PC-9 (cell line): ENCODE measurements around the gene H6PD. TPM values are rescaled to one million over a fixed set of nuclear protein-coding genes. Genes with fewer than 3 reads are reported as not detected.

Source experiments
- BruUV-seq: library from RNA; stranded (reverse); fragments of 400-500 nt; replicated peaks from 2 replicates; lab custom pipeline; 2021; lab: Mats Ljungman, UMichigan
- CTCF ChIA-PET: fragments of 300-600 bp; sonication (Branson Sonifier 250); formaldehyde crosslinking; loops from one replicate; lab custom pipeline; 2022; ENCODE audit warnings: antibody characterized with exemption; lab: Charles Lee
- POLR2A ChIA-PET: fragments of 300-600 bp; sonication (Branson Sonifier 250); formaldehyde crosslinking; loops from one replicate; lab custom pipeline; 2022; ENCODE audit warnings: antibody characterized with exemption; ENCODE audit not compliant: unreplicated experiment; lab: Charles Lee
- DNase-seq, 2 experiments: peaks; one replicate each; pipeline versions ENCODE4 v3.0.0 to v3.0.0-alpha.2; 2015 to 2022; ENCODE audit warnings: mixed read lengths in 1 of 2
- H2AFZ ChIP-seq: fragments of 200-600 bp; sonication (generic); 2 replicates; pipeline ENCODE4 v1.8.1; 2017; ENCODE audit warnings: antibody characterized with exemption
- H3F3A ChIP-seq: fragments of 200-600 bp; sonication (generic); 2 replicates; pipeline ENCODE4 v1.8.1; 2017; ENCODE audit warnings: antibody characterized with exemption, mild to moderate bottlenecking, low read depth; ENCODE audit not compliant: insufficient read depth
- H3K27ac ChIP-seq: fragments of 200-600 bp; sonication (generic); 2 replicates; pipeline ENCODE4 v1.6.1; 2016; ENCODE audit warnings: mixed run types
- H3K27me3 ChIP-seq: fragments of 200-600 bp; sonication (generic); 2 replicates; pipeline ENCODE4 v1.6.1; 2016; ENCODE audit warnings: low read depth, mixed run types; ENCODE audit not compliant: insufficient read depth
- H3K36me3 ChIP-seq: fragments of 200-600 bp; sonication (generic); 2 replicates; pipeline ENCODE4 v1.6.1; 2016; ENCODE audit warnings: low read depth, mixed run types
- H3K4me1 ChIP-seq: fragments of 200-600 bp; sonication (generic); replicated peaks from 2 replicates; pipeline ENCODE4 v1.6.1; 2016; ENCODE audit warnings: mixed run types; ENCODE audit not compliant: insufficient read depth
- H3K4me2 ChIP-seq: fragments of 200-600 bp; sonication (generic); 2 replicates; pipeline ENCODE4 v1.6.1; 2017; ENCODE audit warnings: mixed run types
- H3K4me3 ChIP-seq: fragments of 200-600 bp; sonication (generic); 2 replicates; pipeline ENCODE4 v1.6.1; 2016; ENCODE audit warnings: mixed run types
- H3K79me2 ChIP-seq: fragments of 200-600 bp; sonication (generic); 2 replicates; pipeline ENCODE4 v1.6.1; 2017; ENCODE audit warnings: low read depth, mixed run types
- H3K9me2 ChIP-seq: fragments of 200-600 bp; sonication (generic); 2 replicates; pipeline ENCODE4 v1.8.1; 2017; ENCODE audit warnings: mild to moderate bottlenecking; ENCODE audit not compliant: insufficient read depth
- H3K9me3 ChIP-seq: fragments of 200-600 bp; sonication (generic); 2 replicates; pipeline ENCODE4 v1.8.1; 2016; ENCODE audit warnings: low read depth; ENCODE audit not compliant: insufficient read depth
- H4K20me1 ChIP-seq: fragments of 200-600 bp; sonication (generic); 2 replicates; pipeline ENCODE4 v1.8.1; 2017; ENCODE audit not compliant: insufficient read depth
- EZH2 ChIP-seq: fragments of 200-600 bp; sonication (generic); IDR thresholded peaks from 2 replicates; pipeline ENCODE4 v1.8.0; 2017; ENCODE audit warnings: antibody characterized with exemption, low read depth
- intact Hi-C: fragments of 100-400 bp; cut with micrococcal nuclease; formaldehyde crosslinking; loops from one replicate; pipeline ENCODE4 v1.10.0; 2022; ENCODE audit not compliant: unreplicated experiment
- total RNA-seq: library from RNA; stranded (reverse); gene quantifications from 2 replicates; pipeline ENCODE4 v1.2.3, GENCODE V29; 2021
- TF ChIP-seq, protein P1 (sequence below): fragments of 200-600 bp; sonication (generic); conservative IDR thresholded peaks from 2 replicates; pipeline ENCODE4 v1.6.1; 2017; ENCODE audit warnings: mixed run types, antibody characterized with exemption, mild to moderate bottlenecking, moderate library complexity

Gene H6PD
- total RNA-seq, 1 experiment from 2014 or later: 31.1 TPM

DNA sequence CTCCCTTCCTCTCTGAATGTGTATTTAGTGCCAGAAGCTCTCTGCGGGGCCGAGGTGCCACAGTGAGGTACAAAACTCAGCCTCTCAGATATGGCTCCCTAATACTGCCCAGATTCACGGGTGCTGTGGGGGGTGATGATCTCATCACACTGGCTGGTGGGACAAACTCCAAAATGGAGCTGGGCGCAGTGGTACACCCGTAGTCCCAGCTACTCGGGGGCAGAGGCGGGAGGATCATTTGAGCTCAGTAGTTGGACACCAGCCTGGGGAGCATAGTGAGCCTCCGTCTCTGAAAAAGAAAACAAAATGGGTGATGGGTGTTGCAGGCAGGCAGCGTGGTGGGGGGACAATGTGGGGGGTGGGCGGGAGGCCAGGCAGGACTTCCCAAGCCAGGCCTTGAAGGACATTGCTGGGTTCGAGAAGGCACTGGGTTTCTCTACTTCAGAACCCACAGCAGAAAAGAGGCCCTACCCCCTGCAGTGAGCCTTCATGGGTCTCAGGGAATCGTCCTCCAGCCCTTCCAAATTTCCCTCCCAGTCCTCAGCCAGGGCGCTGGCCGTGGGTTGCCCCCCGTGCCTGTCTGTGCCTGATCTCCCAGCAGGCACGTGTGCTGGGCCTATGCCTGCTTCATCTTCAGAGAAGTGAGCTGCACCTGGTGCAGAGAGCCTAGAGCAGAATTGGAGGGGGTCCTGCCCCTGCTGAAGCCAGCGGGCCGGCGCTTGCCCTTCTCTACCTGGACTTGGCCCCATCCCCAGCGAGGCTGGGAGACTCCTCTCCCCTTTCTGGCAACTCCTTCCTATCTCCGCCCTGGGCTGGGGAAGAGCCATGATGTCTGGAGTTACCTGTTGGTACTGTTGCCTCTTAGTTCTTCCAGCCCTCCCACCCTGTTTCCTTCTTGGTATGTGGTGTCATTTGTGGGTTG, 14.0 kb downstream of the H6PD start:
- no peak overlapping the region for H2AFZ ChIP-seq
- H3K4me3 ChIP-seq: no peak overlapping the region
- no peak overlapping the region for H3K4me2 ChIP-seq
- H3K79me2 ChIP-seq: no peaks in the 10 kb centered on the region
- peaks cover 4% of the 10 kb centered on the region; the same call in 1 of the 2 replicates for H3K4me1 ChIP-seq
- H3K36me3 ChIP-seq: no peaks in the 10 kb centered on the region
- no peaks in the 10 kb centered on the region for H4K20me1 ChIP-seq
- POLR2A ChIA-PET: no interaction called here
- no peak overlapping the region for H3K27ac ChIP-seq
- no peaks in the 10 kb centered on the region for H3K9me3 ChIP-seq
- H3K9me2 ChIP-seq: no peaks in the 10 kb centered on the region
- 0 out of 2 replicates have a peak, but pooled peaks cover 4% of the 10 kb centered on the region for H3F3A ChIP-seq
- intact Hi-C loops: no loop called here
- TF ChIP-seq, protein P1, sequence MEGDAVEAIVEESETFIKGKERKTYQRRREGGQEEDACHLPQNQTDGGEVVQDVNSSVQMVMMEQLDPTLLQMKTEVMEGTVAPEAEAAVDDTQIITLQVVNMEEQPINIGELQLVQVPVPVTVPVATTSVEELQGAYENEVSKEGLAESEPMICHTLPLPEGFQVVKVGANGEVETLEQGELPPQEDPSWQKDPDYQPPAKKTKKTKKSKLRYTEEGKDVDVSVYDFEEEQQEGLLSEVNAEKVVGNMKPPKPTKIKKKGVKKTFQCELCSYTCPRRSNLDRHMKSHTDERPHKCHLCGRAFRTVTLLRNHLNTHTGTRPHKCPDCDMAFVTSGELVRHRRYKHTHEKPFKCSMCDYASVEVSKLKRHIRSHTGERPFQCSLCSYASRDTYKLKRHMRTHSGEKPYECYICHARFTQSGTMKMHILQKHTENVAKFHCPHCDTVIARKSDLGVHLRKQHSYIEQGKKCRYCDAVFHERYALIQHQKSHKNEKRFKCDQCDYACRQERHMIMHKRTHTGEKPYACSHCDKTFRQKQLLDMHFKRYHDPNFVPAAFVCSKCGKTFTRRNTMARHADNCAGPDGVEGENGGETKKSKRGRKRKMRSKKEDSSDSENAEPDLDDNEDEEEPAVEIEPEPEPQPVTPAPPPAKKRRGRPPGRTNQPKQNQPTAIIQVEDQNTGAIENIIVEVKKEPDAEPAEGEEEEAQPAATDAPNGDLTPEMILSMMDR: no peak
- TF ChIP-seq EZH2: no peak
- CTCF ChIA-PET: interaction anchor here (0.6 kb wide), 1 partner anchor 228 kb away, joined by 4 read pairs; no protein-coding TSS in a partner anchor
- no TSS peak for BruUV-seq
- H3K27me3 ChIP-seq: no peaks in the 10 kb centered on the region
- no peak for DNase-seq

DNA sequence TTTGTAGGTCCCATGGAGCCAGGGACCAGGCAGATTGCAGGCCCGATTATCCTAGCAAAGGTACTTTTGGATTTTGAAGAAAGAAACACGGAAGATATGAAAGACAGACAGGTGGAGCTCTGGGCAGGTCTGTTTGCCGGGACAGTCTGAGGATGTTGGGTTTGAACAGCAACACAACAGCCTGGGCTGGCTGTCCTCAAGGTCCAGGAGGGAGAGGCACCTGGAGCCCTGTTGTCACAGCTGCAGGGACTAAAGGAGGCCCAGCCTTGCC, 14.6 kb downstream of the H6PD start:
- Histone ChIP-seq H3K27ac (no peak overlapping the region), H3K9me3 (no peaks in the 10 kb centered on the region), H3K9me2 (no peaks in the 10 kb centered on the region), H3K27me3 (no peaks in the 10 kb centered on the region), H3K4me3 (no peak overlapping the region), H2AFZ (no peak overlapping the region), H3K4me1 (peaks cover 3% of the 10 kb centered on the region; the same call in 1 of the 2 replicates), H3K36me3 (no peaks in the 10 kb centered on the region), H3F3A (0 out of 2 replicates have a peak, but pooled peaks cover 3% of the 10 kb centered on the region), H3K79me2 (no peaks in the 10 kb centered on the region), H4K20me1 (no peaks in the 10 kb centered on the region), H3K4me2 (no peak overlapping the region)
- DNase-seq: no peak
- TF ChIP-seq, protein P1: no peak
- TF ChIP-seq EZH2: no peak
- ChIA-PET CTCF (interaction anchor here (0.6 kb wide), 2 partner anchors 12 to 227 kb away, joined by 4 to 6 read pairs; no protein-coding TSS in a partner anchor), POLR2A (no interaction called here)
- BruUV-seq: no TSS peak
- intact Hi-C loops: no loop called here

DNA sequence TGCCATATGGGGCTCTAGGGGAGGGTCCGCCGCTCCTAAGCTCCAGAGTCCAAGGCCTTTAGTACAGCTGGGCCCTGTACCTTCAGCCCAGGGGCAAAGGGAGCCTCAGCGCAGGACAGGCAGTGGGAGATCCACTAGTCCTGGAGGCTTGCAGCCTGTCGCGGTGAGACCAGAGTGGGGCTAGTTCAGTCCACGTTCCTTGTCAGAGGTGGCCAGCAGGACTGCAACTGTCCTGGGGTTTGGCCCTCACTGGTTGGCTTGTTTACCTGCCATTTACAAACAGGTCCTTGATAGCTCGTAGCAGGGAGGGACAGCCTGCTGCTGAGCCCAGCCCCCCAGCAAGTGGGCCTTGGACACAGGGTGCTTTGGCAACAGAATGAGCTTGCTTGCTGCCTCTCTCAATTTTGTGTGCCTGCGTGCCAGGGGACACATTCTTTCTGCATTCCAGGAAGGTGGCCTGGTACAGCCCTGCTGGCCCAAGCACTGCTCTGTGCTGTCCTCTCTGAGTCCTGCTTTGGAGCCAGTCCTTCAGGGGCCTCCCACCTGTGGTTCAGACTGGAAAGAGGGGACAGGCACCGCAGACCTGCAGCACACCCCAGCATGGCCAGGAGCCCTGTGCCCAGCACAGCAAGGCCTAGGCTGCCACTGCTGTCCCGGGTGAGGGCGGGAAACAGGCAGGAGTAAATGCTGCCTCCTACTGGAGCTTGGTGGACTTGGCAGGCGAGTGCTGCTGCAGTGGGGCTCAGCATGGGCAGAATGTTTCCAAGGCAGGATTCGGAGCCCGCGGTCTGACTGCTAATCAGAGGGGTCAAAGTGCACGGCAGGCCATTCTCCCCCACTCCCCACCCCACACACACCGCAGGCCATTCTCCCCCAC, 15.2 kb downstream of the H6PD start:
- no peaks in the 10 kb centered on the region for H3K9me2 ChIP-seq
- no peaks in the 10 kb centered on the region for H3K27me3 ChIP-seq
- intact Hi-C loops: no loop called here
- BruUV-seq: no TSS peak
- no peaks in the 10 kb centered on the region for H3K9me3 ChIP-seq
- no peaks in the 10 kb centered on the region for H3F3A ChIP-seq
- no peak overlapping the region for H2AFZ ChIP-seq
- ChIA-PET CTCF (interaction anchor here (0.6 kb wide), 2 partner anchors 13 to 227 kb away, joined by 4 to 6 read pairs; no protein-coding TSS in a partner anchor), POLR2A (no interaction called here)
- H3K79me2 ChIP-seq: no peaks in the 10 kb centered on the region
- H4K20me1 ChIP-seq: no peaks in the 10 kb centered on the region
- no peak for TF ChIP-seq EZH2
- TF ChIP-seq, protein P1: peak; percentile 38
- no peak overlapping the region for H3K4me2 ChIP-seq
- no peaks in the 10 kb centered on the region; the same call in 1 of the 2 replicates for H3K4me1 ChIP-seq
- H3K27ac ChIP-seq: no peak overlapping the region
- H3K4me3 ChIP-seq: no peak overlapping the region
- H3K36me3 ChIP-seq: no peaks in the 10 kb centered on the region
- no peak for DNase-seq
